ENCODE data around the gene CD300LF. TPM values are rescaled to one million over a fixed set of nuclear protein-coding genes. Genes with fewer than 3 reads are reported as not detected.

The CD300LF gene
- total RNA-seq, 1 experiment from 2014 or later: not detected

DNA sequence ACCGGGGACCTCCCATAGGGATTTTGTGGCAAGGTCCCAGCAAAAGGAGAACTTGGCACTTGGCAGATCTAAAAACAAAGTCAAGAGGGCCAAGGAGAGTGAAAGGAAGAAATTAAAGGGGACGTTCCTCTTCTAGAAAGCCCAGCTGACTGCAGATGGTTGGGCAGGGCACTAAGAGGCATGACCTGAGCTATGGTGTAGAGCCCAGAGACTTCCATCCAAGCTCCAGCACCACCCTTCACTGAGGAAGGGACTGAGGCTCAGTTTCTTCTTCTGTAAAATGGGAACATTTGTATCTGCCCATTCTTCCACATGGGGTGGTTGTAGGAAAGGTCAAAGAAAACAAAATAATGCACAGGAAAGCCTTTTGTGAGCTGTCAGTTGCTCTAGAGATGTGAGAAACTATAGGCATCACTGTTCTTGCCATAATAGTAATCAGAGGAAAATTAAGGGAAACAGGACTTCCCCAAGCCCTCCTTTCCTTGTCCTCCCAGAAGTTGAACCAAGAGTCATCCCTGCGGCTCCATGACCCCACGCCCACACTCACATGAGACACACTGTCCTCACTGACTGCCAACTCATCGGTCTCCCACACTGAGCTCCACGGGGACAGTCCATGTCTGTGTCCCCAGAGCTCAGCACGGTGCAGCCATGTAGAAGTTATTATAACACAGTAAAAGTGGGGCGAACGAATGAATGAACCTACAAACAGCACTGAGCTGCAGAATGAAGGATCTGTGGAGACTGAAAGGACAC, 10.4 kb downstream of the CD300LF start (continued):
- TF ChIP-seq, protein P1, sequence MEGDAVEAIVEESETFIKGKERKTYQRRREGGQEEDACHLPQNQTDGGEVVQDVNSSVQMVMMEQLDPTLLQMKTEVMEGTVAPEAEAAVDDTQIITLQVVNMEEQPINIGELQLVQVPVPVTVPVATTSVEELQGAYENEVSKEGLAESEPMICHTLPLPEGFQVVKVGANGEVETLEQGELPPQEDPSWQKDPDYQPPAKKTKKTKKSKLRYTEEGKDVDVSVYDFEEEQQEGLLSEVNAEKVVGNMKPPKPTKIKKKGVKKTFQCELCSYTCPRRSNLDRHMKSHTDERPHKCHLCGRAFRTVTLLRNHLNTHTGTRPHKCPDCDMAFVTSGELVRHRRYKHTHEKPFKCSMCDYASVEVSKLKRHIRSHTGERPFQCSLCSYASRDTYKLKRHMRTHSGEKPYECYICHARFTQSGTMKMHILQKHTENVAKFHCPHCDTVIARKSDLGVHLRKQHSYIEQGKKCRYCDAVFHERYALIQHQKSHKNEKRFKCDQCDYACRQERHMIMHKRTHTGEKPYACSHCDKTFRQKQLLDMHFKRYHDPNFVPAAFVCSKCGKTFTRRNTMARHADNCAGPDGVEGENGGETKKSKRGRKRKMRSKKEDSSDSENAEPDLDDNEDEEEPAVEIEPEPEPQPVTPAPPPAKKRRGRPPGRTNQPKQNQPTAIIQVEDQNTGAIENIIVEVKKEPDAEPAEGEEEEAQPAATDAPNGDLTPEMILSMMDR (IDR thresholded peaks at IDR 0.05 in 2 of 3, conservative IDR thresholded peaks at IDR 0.05 in 1 of 3; ENCODE audit: borderline replicate concordance in 1 of 3, insufficient read depth in 1 of 3, low read depth in 2 of 3, low read length in 2 of 3): no peak
- TF ChIP-seq POLR2A (IDR thresholded peaks at IDR 0.05; ENCODE audit: borderline replicate concordance, extremely low read depth, insufficient read depth, insufficient read length) (no peak), TCF7L2 (IDR thresholded peaks at IDR 0.05; ENCODE audit: borderline replicate concordance, extremely low read depth, insufficient read depth, insufficient read length) (no peak)
- TF ChIP-seq, protein P2, sequence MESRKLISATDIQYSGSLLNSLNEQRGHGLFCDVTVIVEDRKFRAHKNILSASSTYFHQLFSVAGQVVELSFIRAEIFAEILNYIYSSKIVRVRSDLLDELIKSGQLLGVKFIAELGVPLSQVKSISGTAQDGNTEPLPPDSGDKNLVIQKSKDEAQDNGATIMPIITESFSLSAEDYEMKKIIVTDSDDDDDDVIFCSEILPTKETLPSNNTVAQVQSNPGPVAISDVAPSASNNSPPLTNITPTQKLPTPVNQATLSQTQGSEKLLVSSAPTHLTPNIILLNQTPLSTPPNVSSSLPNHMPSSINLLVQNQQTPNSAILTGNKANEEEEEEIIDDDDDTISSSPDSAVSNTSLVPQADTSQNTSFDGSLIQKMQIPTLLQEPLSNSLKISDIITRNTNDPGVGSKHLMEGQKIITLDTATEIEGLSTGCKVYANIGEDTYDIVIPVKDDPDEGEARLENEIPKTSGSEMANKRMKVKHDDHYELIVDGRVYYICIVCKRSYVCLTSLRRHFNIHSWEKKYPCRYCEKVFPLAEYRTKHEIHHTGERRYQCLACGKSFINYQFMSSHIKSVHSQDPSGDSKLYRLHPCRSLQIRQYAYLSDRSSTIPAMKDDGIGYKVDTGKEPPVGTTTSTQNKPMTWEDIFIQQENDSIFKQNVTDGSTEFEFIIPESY (IDR thresholded peaks at IDR 0.05; ENCODE audit: extremely low read depth, insufficient replicate concordance, low read length): no peak

DNA sequence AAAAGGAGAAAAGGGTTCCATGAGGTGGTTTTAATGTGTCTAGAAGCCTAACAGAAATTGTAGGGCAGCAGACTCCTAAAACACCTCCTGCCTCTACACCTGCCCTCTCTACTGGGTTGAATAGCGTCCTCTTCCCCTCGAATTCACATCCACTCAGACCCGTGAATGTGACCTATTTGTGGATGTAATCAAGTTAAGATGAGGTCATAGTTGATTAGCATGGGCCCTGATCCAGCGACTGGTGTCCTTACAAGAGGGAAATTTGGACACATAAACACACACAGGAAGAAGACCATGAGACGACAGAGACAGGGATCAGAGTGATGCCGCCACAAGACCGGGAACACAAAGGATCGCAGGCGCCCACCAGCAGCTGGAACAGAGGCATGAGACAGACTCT, 13.5 kb downstream of the CD300LF start:
- CTCF ChIA-PET: no interaction called here
- H3K9me2 ChIP-seq (ENCODE audit: insufficient read depth): no peaks in the 10 kb centered on the region
- intact Hi-C loops (cut with micrococcal nuclease): no loop called here
- TF ChIP-seq, protein P1 (IDR thresholded peaks at IDR 0.05 in 2 of 3, conservative IDR thresholded peaks at IDR 0.05 in 1 of 3; ENCODE audit: borderline replicate concordance in 1 of 3, insufficient read depth in 1 of 3, low read depth in 2 of 3, low read length in 2 of 3): no peak
- TF ChIP-seq ZFX (IDR thresholded peaks at IDR 0.05) (no peak), YY1 (IDR thresholded peaks at IDR 0.05; ENCODE audit: extremely low read depth, insufficient replicate concordance, low read depth, low read length) (no peak), JUND (IDR thresholded peaks at IDR 0.05) (no peak), SRF (IDR thresholded peaks at IDR 0.05; ENCODE audit: low read depth) (no peak), EZH2phosphoT487 (IDR thresholded peaks at IDR 0.05; ENCODE audit: borderline replicate concordance) (no peak), CBX3 (IDR thresholded peaks at IDR 0.05; ENCODE audit: low read depth) (no peak), ELF1 (IDR thresholded peaks at IDR 0.05; ENCODE audit: borderline replicate concordance, low read depth) (no peak)
- BruUV-seq (replicated peaks): no TSS peak
- POLR2A ChIA-PET: no interaction called here
- no peaks in the 10 kb centered on the region for H4K20me1 ChIP-seq (ENCODE audit: insufficient read depth)
- no peak overlapping the region for H3K4me2 ChIP-seq (ENCODE audit: low read length)
- peaks cover 4% of the 10 kb centered on the region; the same call in 1 of the 2 replicates for H3K27me3 ChIP-seq (ENCODE audit: insufficient read depth, low read length)
- no peak overlapping the region for H3K27ac ChIP-seq (ENCODE audit: low read depth, low read length)
- H3K9me3 ChIP-seq (ENCODE audit: control insufficient read depth in 1 of 2, insufficient read depth in 1 of 2, low read depth in 1 of 2, low read length in 2 of 2): no peaks in the 10 kb centered on the region
- DNase-seq (ENCODE audit: low read depth, low spot score) (no peak), ATAC-seq (no peak)
- no peaks in the 10 kb centered on the region for H3K4me1 ChIP-seq (ENCODE audit: control insufficient read depth in 1 of 2, insufficient read depth in 2 of 2, low read length in 2 of 2)
- RAD21 ChIA-PET (ENCODE audit: low non-redundant PET in 1 of 2, low total read pairs in 2 of 2, uncharacterized antibody in 2 of 2, unreplicated experiment in 2 of 2): no interaction called here
- no peaks in the 10 kb centered on the region for H3K79me2 ChIP-seq (ENCODE audit: insufficient read depth, low read length)
- no peak overlapping the region for H3K4me3 ChIP-seq (replicated peaks in 1 of 2; ENCODE audit: low read depth in 1 of 2, low read length in 2 of 2)
- H2AFZ ChIP-seq (ENCODE audit: low read depth, low read length, poor library complexity, severe bottlenecking): no peak overlapping the region
- no peaks in the 10 kb centered on the region for H3K36me3 ChIP-seq (ENCODE audit: control insufficient read depth in 1 of 2, insufficient read depth in 2 of 2, low read length in 2 of 2)
- H3K9ac ChIP-seq (ENCODE audit: low read length): no peak overlapping the region
